GM18907 (cell line): ENCODE data around the gene HERC3.
A peak's percentile ranks its signal among the peaks of the same experiment; 100 is the strongest.

Source experiments
- ATAC-seq: cut with Tn5 transposase; IDR thresholded peaks from one replicate; pipeline ENCODE4 v1.9.1; 2021; ENCODE audit warnings: mild to moderate bottlenecking, moderate library complexity; ENCODE audit not compliant: unreplicated experiment

The HERC3 gene

GRCh38 chr4:88591787-88592599 lies at the start of gene HERC3:
Gene HERC3 (plus strand): TSS chr4:88592480. CDS start chr4:88605824, 13,344 bp downstream.
- ATAC-seq: peak; percentile 99

- no peak for ATAC-seq
These were observed 42.5 kb upstream of the HERC3 start for GRCh38 chr4:88549815-88550214.

- no peak for ATAC-seq
These were observed 24.7 kb upstream of the HERC3 start for GRCh38 chr4:88567591-88567990.

- no peak for ATAC-seq
These were observed 22.3 kb upstream of the HERC3 start for GRCh38 chr4:88570001-88570400.

GRCh38 chr4:88573276-88573980 lies 18.9 kb upstream of the HERC3 start:
- ATAC-seq: no peak

- no peak for ATAC-seq
These were observed 18.3 kb upstream of the HERC3 start for GRCh38 chr4:88573995-88574394.

GRCh38 chr4:88575186-88575585 lies 17.1 kb upstream of the HERC3 start:
- ATAC-seq: no peak

GRCh38 chr4:88582493-88582892 lies 9.8 kb upstream of the HERC3 start:
- ATAC-seq: no peak

GRCh38 chr4:88583631-88584470 lies 8.4 kb upstream of the HERC3 start:
- no peak for ATAC-seq

GRCh38 chr4:88584471-88584900 lies 7.8 kb upstream of the HERC3 start:
- ATAC-seq: no peak

GRCh38 chr4:88585917-88586316 lies 6.4 kb upstream of the HERC3 start:
- ATAC-seq: no peak

- no peak for ATAC-seq
These were observed 5.0 kb upstream of the HERC3 start for GRCh38 chr4:88587306-88587705.

GRCh38 chr4:88592600-88593448 lies 544 bp downstream of the HERC3 start:
- peak; percentile 79 for ATAC-seq

- ATAC-seq: no peak
These were observed 5.8 kb downstream of the HERC3 start for GRCh38 chr4:88597970-88598660.

GRCh38 chr4:88599298-88599697 lies 7.0 kb downstream of the HERC3 start:
- no peak for ATAC-seq

- ATAC-seq: no peak
These were observed 7.4 kb downstream of the HERC3 start for GRCh38 chr4:88599714-88600113.

GRCh38 chr4:88600176-88600838 lies 8.0 kb downstream of the HERC3 start:
- ATAC-seq: no peak

GRCh38 chr4:88604978-88605678 lies 12.8 kb downstream of the HERC3 start:
- no peak for ATAC-seq

- ATAC-seq: peak; percentile 58
These were observed 13.5 kb downstream of the HERC3 start for GRCh38 chr4:88605736-88606135.
